DMS153 treated with DMSO at 0.1 percent for 48 hours (cell line): ENCODE data around the gene ROR2.
"Not testable (repeated sequence)": the region's sequence is repeated elsewhere in the genome, so short reads cannot be mapped to it uniquely, and the experiment has no call there.

Experiments
- DNase-seq: peaks from one replicate; lab custom pipeline; 2025; ENCODE audit not compliant: unreplicated experiment; lab: John Stamatoyannopoulos, UW

The ROR2 gene

DNA sequence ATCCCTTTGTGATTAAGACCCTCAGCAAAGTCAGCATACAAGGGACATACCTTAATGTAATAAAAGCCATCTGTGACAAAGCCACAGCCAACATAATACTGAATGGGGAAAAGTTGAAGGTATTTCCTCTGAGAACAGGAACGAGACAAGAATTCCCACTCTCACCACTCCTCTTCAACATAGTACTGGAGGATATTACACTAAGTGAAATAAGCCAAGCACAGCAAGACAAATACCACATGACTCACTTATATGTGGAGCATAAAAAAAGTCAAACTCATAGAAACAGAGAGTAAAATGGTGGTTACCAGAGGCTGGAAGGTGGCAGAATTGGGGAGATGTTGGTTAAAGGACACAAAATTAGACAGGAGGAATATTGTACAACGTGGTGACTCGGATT, 408.3 kb downstream of the ROR2 start:
- no peak for DNase-seq

GRCh38 chr9:91540506-91540905, 409.5 kb downstream of the ROR2 start:
- not testable (repeated sequence) for DNase-seq

DNA sequence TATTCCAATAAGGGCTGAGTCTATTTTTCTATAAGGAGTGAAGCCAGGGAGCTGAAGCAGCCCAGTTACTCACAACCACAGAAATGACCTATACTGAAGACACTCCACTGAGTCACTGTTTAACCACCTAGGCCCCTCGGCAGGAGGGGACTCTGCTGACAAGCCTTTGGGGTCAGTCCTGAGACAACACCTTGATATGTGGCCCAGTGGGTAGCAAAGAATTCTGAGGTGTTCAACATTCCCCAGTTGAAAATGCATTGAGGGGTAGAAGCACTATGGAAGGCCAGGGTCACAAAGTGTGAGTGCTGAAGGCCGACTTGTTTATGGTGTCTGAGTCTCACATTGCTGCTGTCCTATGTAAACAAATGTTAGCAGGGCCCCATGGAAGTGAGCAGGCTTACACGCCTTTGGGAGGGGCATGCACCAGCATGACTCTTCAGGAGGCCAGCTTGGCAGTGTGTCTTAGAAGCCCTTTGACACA, 413.8 kb downstream of the ROR2 start:
- DNase-seq: peak; percentile 22

DNA sequence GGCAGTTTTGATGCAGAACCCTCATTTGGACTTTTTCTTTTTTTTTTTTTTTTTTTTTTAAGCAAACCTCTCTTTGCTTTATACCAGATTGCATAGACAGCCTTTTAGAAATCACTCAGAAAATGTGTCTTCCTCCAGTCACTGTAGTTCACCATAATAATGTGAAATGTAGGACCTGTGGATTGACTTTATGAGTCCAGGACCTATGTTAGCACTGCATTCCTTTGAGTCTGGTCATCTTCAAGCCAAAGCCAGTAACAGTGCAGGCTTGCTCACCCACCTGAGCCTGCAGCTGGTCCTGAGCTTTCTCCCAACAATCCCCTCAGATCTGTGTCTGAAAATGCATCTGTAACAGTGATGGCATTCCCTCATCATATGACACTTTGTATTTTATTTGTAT, 415.7 kb downstream of the ROR2 start:
- DNase-seq: no peak

DNA sequence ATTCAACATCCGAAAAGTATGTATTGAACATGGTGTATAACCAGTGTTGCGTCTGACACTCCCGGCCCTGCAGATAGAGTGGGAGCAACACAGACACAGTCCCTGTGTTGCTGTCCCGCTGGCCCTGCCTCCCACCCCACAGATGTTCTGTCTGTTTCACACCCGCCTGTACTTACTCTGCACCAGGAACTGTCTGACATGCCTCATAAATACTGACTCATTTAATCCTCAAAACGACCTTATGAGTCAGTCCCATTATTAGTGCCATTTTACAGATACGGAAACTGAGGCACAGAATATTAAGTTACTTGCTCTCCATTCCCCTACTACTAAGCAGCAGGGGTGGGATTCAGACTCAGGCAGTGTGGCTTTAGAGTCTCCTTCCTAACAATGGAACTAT, 416.6 kb downstream of the ROR2 start:
- no peak for DNase-seq

GRCh38 chr9:91532325-91532724, 417.7 kb downstream of the ROR2 start:
- DNase-seq: no peak

DNA sequence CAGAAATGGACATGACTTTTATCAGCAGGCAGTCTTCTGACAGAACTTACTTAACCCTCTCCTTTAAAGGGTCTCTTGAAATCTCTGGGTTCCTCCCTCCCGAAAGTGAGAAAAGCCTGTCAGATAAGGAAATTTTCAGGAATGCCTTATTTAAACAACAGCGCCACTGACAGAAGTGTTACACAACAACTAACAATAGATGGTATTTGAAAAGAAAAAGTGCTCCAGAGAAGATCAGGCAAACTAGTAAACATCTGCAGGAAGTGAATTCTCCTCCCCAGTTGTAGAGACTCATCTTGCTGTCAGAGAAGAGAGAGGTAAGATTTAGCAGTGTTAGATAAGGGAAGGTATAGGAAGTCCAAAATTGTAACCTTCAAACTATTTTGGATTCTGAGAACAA, 419.2 kb downstream of the ROR2 start:
- no peak for DNase-seq

GRCh38 chr9:91522481-91522880, 427.5 kb downstream of the ROR2 start:
- DNase-seq: no peak

DNA sequence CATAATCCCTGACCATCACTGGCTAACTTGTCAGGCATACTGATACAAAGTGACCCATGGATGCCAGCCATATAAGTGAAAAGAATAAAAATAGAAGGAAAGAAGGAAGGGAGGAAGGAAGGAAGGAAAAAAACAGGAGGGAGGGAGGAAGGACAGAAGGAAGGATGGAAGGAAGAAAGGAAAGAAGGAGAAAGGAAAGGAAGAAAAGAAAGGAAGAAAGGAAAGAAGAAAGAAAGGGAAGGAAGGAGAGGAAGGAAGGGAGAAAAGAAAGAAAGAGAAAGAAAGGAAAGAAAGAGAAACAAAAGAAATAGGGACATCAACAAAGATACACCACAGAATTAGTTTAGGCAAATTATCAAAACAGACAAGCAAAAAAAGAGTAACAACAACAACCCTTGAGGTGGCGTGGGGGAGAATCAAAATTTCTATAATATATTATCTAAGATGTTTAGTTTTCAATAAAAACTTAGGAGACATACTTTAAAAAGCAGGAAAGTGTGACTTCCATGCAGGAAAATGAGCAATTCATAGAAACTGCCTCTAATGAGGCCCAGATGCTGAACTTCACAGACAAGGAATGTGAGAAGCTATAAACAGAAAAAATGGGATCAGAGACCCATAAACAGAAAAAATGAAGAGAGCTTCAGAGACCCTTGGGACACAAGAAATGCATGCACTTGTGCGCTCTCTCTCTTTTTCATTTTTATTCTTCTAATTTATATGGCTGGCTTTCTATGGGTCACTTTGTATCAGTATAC, 430.3 kb downstream of the ROR2 start:
- DNase-seq: no peak

- DNase-seq: no peak
These were observed 431.6 kb downstream of the ROR2 start for GRCh38 chr9:91518462-91518861.

DNA sequence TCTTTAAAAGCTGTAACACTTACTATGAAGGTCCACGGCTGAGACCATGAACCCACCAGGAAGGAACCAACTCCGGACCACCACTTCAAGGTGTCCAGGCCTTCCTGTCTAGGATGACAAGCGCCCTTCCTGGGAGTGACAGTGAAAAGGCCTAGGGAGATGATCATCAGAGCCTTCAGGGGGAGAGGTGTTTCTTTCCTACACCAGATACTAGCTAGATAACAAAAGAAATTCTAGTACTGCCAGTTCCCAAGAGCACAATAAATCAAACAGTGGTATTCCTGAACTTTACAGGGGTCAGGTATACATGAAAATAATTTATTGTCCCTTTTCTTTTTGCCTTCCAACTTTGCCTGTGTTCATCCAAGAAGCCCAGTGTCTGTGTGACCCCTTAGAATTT, 432.2 kb downstream of the ROR2 start:
- no peak for DNase-seq

- not testable (repeated sequence) for DNase-seq
These were observed 432.7 kb downstream of the ROR2 start for GRCh38 chr9:91517332-91517731.

GRCh38 chr9:91516777-91517176, 433.3 kb downstream of the ROR2 start:
- no peak for DNase-seq

- DNase-seq: no peak
These were observed 433.9 kb downstream of the ROR2 start for GRCh38 chr9:91516081-91516480.

DNA sequence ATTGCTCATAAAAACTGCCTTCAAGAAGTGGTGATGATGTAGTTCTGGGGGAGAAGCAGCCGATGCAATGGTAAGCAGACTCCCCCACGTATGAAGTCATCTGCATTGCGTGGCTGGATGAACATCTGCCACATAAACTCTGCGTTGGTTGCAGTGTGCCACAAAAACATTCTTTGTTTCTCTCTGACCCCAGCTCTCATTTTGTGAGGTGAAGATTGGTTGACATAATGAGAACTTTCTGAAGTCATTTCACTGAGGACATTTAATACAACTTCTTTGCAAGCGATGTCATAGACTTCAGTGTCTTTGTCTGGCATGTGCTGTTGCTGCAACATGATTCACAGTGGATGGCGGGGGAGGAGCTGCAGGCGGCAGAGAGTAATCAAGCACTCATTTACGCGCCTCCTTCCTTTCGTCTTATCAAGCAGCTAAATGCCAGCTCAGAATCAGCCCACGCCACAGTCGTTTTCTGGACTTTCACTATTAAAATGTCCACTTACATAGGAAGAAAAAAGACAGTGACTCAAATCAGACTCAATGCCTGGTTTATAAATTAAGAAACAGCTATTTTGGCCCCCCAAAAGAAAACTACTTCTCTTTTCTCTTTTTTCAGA, 434.8 kb downstream of the ROR2 start:
- DNase-seq: no peak
